Bronchial epithelial cell (primary cell): ENCODE data around the gene FGF1. TPM values are rescaled to one million over a fixed set of nuclear protein-coding genes. Genes with fewer than 3 reads are reported as not detected.

Experiments
- DNase-seq: peaks from one replicate; pipeline ENCODE4 v3.0.0-alpha.2; 2010; ENCODE audit warnings: low read depth
- FAIRE-seq: peaks from 2 replicates; lab custom pipeline; 2011; peaks lifted over from hg19 to GRCh38; lab: Jason Lieb, UNC
- H3K27me3 ChIP-seq: 2 replicates; pipeline ENCODE4 v1.5.1; 2011; ENCODE audit warnings: low read length; ENCODE audit not compliant: control insufficient read depth, insufficient read depth
- H3K36me3 ChIP-seq: 2 replicates; pipeline ENCODE4 v1.5.1; 2011; ENCODE audit warnings: low read length; ENCODE audit not compliant: control insufficient read depth, insufficient read depth
- H3K4me3 ChIP-seq: 2 replicates; pipeline ENCODE4 v1.5.1; 2011; ENCODE audit warnings: mild to moderate bottlenecking, low read depth, low read length, control low read depth
- CTCF ChIP-seq: IDR thresholded peaks from 2 replicates; pipeline ENCODE4 v1.5.1; 2011; ENCODE audit warnings: mild to moderate bottlenecking, moderate library complexity, low read length, control low read depth, inconsistent platforms; ENCODE audit not compliant: insufficient read depth, severe bottlenecking
- total RNA-seq: library from RNA; depleted of rRNA; stranded (reverse); fragments of >200 nt; gene quantifications from 2 replicates; pipeline ENCODE4 v1.2.1, GENCODE V29; 2014

The FGF1 gene
- total RNA-seq, 1 donor from 2014 or later: under 0.01 TPM

GRCh38 chr5:142634216-142635011, 51.5 kb downstream of the FGF1 start:
- Histone ChIP-seq H3K27me3 (peaks cover 2% of the 10 kb centered on the region), H3K36me3 (no peaks in the 10 kb centered on the region), H3K4me3 (no peak overlapping the region)
- no peak for FAIRE-seq
- no peak for DNase-seq
- TF ChIP-seq CTCF: no peak

- no peak overlapping the region for H3K4me3 ChIP-seq
- H3K36me3 ChIP-seq: no peaks in the 10 kb centered on the region
- no peak for TF ChIP-seq CTCF
- FAIRE-seq (no peak), DNase-seq (no peak)
- no peaks in the 10 kb centered on the region for H3K27me3 ChIP-seq
These were observed 54.9 kb downstream of the FGF1 start for GRCh38 chr5:142630927-142631539.

- no peak for TF ChIP-seq CTCF
- H3K4me3 ChIP-seq: no peak overlapping the region
- no peaks in the 10 kb centered on the region for H3K36me3 ChIP-seq
- no peak for FAIRE-seq
- DNase-seq: peak; percentile 19
- no peaks in the 10 kb centered on the region for H3K27me3 ChIP-seq
These were observed 58.3 kb downstream of the FGF1 start for GRCh38 chr5:142627383-142628217.

- no peak for TF ChIP-seq CTCF
- Histone ChIP-seq H3K36me3 (no peaks in the 10 kb centered on the region), H3K4me3 (no peak overlapping the region), H3K27me3 (no peaks in the 10 kb centered on the region)
- DNase-seq: no peak
- no peak for FAIRE-seq
These were observed 59.1 kb downstream of the FGF1 start for GRCh38 chr5:142626786-142627185.

- no peak for FAIRE-seq
- Histone ChIP-seq H3K36me3 (no peaks in the 10 kb centered on the region), H3K27me3 (no peaks in the 10 kb centered on the region), H3K4me3 (no peak overlapping the region)
- no peak for DNase-seq
- no peak for TF ChIP-seq CTCF
These were observed 59.8 kb downstream of the FGF1 start for GRCh38 chr5:142626099-142626498.
